ENCODE measurements around the gene TESMIN.

DNA sequence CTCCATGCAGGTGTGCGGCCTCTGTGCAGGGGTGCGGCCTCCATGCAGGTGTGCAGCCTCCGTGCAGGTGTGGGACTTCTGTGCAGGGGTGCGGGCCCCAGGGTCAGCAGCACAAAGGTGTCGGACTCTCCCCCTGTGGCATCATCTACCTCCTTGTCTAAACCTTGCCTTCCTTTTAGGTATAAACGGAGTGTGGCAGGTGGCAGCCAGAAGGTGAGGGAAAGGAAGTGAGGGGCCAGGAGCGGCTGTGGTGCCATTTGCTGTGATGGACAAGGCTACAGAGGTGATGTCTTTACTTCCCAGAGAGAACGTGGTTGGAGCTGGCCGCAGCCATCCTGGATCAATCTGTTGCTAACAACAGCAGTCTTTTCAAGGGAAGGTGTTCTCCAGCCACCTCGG, 57.8 kb downstream of the TESMIN start:
- TF ChIP-seq POLR2AphosphoS5 (IDR thresholded peaks at IDR 0.05; ENCODE audit: low read depth, low read length) (no peak), POLR2A (IDR thresholded peaks at IDR 0.05; ENCODE audit: low read depth, low read length) (no peak), TAF1 (IDR thresholded peaks at IDR 0.05; ENCODE audit: low read depth, low read length) (no peak), SPI1 (IDR thresholded peaks at IDR 0.05; ENCODE audit: low read depth, low read length) (no peak), POU2F2 (IDR thresholded peaks at IDR 0.05; ENCODE audit: low read depth, low read length) (no peak), PAX5 (IDR thresholded peaks at IDR 0.05; ENCODE audit: insufficient read depth, low read length, severe bottlenecking) (no peak)
